Panc1 (cell line): ENCODE measurements around the gene IL15.

Source experiments
- CTCF ChIP-seq: fragments of 450-650 bp; IDR thresholded peaks from 2 replicates; pipeline ENCODE4 v1.5.1; 2017; ENCODE audit warnings: mild to moderate bottlenecking
- REST ChIP-seq, 2 experiments: IDR thresholded peaks; 2 replicates each; pipeline ENCODE4 v1.6.1; 2011 to 2012; ENCODE audit warnings: low read depth in 2 of 2, control low read depth in 1 of 2, low read length in 1 of 2, mild to moderate bottlenecking in 1 of 2, moderate library complexity in 1 of 2; ENCODE audit not compliant: insufficient read depth in 1 of 2
- SIN3A ChIP-seq: IDR thresholded peaks from 2 replicates; pipeline ENCODE4 v1.6.1; 2012; ENCODE audit warnings: low read depth, mild to moderate bottlenecking, low read length, moderate library complexity, borderline replicate concordance; ENCODE audit not compliant: insufficient read depth
- TCF7L2 ChIP-seq: IDR thresholded peaks from 2 replicates; pipeline ENCODE4 v1.6.1; 2011; ENCODE audit warnings: mild to moderate bottlenecking, low read depth, low read length, inconsistent platforms

GRCh38 chr4:141636082-141636770 is at the start of gene IL15:
- no peak for TF ChIP-seq CTCF
- TF ChIP-seq TCF7L2: no peak
- TF ChIP-seq REST (IDR thresholded peaks at IDR 0.05; ENCODE audit: insufficient read depth in 1 of 2, low read depth in 2 of 2, low read length in 1 of 2): no peak
- TF ChIP-seq SIN3A: no peak
